ENCODE measurements around the gene ARHGAP30.

ARHGAP30 gene

GRCh38 chr1:161008869-161009510 lies 60.7 kb downstream of the ARHGAP30 start:
- no peak for DNase-seq

- no peak for DNase-seq
These were observed 62.3 kb downstream of the ARHGAP30 start for GRCh38 chr1:161007369-161007768.

- no peak for DNase-seq
These were observed 63.1 kb downstream of the ARHGAP30 start for GRCh38 chr1:161006563-161006962.

- DNase-seq, result peak; percentile 51
These were observed 68.2 kb downstream of the ARHGAP30 start for GRCh38 chr1:161001525-161001924.

GRCh38 chr1:161000736-161001480 lies 68.8 kb downstream of the ARHGAP30 start:
- no peak for DNase-seq

GRCh38 chr1:160999376-160999775 lies 70.3 kb downstream of the ARHGAP30 start:
- DNase-seq, result no peak

GRCh38 chr1:160997323-160998038 lies 72.2 kb downstream of the ARHGAP30 start:
- DNase-seq, result no peak

All from NCI-H2029 treated with DMSO at 0.1 percent for 48 hours (cell line).